A549 (cell line): ENCODE data around the gene FOXO3.

ENCODE experiments used
- EHMT2 ChIP-seq: fragments of 200-600 bp; sonication (generic); IDR thresholded peaks from 2 replicates; pipeline ENCODE4 v1.6.1; 2016; ENCODE audit warnings: antibody characterized with exemption, low read depth, mild to moderate bottlenecking, moderate library complexity
- EP300 ChIP-seq, 2 experiments: fragments of >200 bp; sonication (Bioruptor Twin); formaldehyde crosslinking; IDR thresholded peaks; 2 replicates in 1 of 2; 3 replicates in 1 of 2; pipeline ENCODE4 v1.6.1; 2016 to 2017
- FOSL2 ChIP-seq, 2 experiments: fragments of 450-650 bp in 1 of 2; fragments of >200 bp in 1 of 2; sonication (Bioruptor Twin) in 1 of 2; formaldehyde crosslinking; IDR thresholded peaks; 2 replicates each; pipeline versions ENCODE4 v1.5.0 to v1.6.1; 2016 to 2020; ENCODE audit warnings: mild to moderate bottlenecking in 1 of 2, moderate library complexity in 1 of 2
- HOXA7 ChIP-seq: fragments of 250-450 bp; sonication (Bioruptor Pico); IDR thresholded peaks from 2 replicates; pipeline ENCODE4 v1.5.0; 2020; ENCODE audit warnings: mild to moderate bottlenecking, moderate library complexity
- MAX ChIP-seq: IDR thresholded peaks from 2 replicates; pipeline ENCODE4 v1.6.1; 2012
- POLR2A ChIP-seq: IDR thresholded peaks from 2 replicates; pipeline ENCODE4 v1.6.1; 2012; ENCODE audit warnings: mild to moderate bottlenecking, low read length
- POLR2AphosphoS2 ChIP-seq: conservative IDR thresholded peaks from 2 replicates; pipeline ENCODE4 v1.6.1; 2012; ENCODE audit warnings: low read length, improper control_type of control experiment, inconsistent platforms
- RARB ChIP-seq: fragments of 250-450 bp; sonication (Bioruptor Pico); IDR thresholded peaks from 2 replicates; pipeline ENCODE4 v1.8.0; 2021; ENCODE audit warnings: mild to moderate bottlenecking, moderate library complexity
- RFX5 ChIP-seq: fragments of 450-650 bp; IDR thresholded peaks from 2 replicates; pipeline ENCODE4 v1.7.1; 2014; ENCODE audit warnings: antibody characterized with exemption, mild to moderate bottlenecking, moderate library complexity
- SMC3 ChIP-seq: fragments of >200 bp; sonication (Bioruptor Twin); formaldehyde crosslinking; IDR thresholded peaks from 3 replicates; pipeline ENCODE4 v1.6.1; 2018; ENCODE audit warnings: inconsistent platforms
- TF ChIP-seq, protein P1 (sequence below): fragments of >200 bp; sonication (Bioruptor Twin); formaldehyde crosslinking; IDR thresholded peaks from 3 replicates; pipeline ENCODE4 v1.5.1; 2016
- TF ChIP-seq, protein P2 (sequence below): IDR thresholded peaks from 2 replicates; pipeline ENCODE4 v1.6.1; 2012; ENCODE audit warnings: low read depth, borderline replicate concordance

GRCh38 chr6:108585921-108586536 lies 25.3 kb downstream of the FOXO3 start:
- TF ChIP-seq EP300 (IDR thresholded peaks at IDR 0.05), result no peak
- TF ChIP-seq, protein P1, sequence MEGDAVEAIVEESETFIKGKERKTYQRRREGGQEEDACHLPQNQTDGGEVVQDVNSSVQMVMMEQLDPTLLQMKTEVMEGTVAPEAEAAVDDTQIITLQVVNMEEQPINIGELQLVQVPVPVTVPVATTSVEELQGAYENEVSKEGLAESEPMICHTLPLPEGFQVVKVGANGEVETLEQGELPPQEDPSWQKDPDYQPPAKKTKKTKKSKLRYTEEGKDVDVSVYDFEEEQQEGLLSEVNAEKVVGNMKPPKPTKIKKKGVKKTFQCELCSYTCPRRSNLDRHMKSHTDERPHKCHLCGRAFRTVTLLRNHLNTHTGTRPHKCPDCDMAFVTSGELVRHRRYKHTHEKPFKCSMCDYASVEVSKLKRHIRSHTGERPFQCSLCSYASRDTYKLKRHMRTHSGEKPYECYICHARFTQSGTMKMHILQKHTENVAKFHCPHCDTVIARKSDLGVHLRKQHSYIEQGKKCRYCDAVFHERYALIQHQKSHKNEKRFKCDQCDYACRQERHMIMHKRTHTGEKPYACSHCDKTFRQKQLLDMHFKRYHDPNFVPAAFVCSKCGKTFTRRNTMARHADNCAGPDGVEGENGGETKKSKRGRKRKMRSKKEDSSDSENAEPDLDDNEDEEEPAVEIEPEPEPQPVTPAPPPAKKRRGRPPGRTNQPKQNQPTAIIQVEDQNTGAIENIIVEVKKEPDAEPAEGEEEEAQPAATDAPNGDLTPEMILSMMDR, result no peak
- no peak for TF ChIP-seq MAX
- no peak for TF ChIP-seq POLR2A
- no peak for TF ChIP-seq HOXA7 (CRISPR knock-in tag)
- no peak for TF ChIP-seq FOSL2 (IDR thresholded peaks at IDR 0.05)
- TF ChIP-seq FOSL2 (CRISPR knock-in tag; IDR thresholded peaks at IDR 0.05), result no peak
- TF ChIP-seq EHMT2, result no peak
- no peak for TF ChIP-seq SMC3
- no peak for TF ChIP-seq RFX5
- no peak for TF ChIP-seq RARB (CRISPR knock-in tag)
- no peak for TF ChIP-seq POLR2AphosphoS2
- TF ChIP-seq, protein P2, sequence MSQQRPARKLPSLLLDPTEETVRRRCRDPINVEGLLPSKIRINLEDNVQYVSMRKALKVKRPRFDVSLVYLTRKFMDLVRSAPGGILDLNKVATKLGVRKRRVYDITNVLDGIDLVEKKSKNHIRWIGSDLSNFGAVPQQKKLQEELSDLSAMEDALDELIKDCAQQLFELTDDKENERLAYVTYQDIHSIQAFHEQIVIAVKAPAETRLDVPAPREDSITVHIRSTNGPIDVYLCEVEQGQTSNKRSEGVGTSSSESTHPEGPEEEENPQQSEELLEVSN, result no peak
